ENCODE results near the gene INTS11.

DNA sequence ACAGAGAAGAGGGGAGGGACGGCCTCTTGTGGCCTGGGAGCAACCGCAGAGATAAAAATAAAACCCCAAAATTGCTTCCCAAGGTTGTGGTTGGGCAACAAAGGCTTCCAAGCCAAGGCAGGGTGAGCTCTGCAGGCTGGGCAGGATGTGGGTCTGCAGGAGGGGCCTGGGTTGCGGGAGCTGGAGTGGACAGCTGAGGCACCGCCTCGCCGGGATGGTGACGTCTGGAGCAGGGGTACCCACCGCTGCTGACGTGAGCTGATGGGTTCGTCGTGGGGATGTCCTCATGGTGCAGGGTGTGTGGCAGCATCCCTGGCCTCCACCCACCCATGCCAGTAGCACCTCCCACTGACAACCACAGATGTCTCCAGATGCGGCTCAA lies 46.9 kb upstream of the INTS11 start:
- TF ChIP-seq CTCF (conservative IDR thresholded peaks at IDR 0.05; ENCODE audit: low read depth in 2 of 2), result no peak
- no peak for TF ChIP-seq CREB1 (CRISPR knock-in tag; IDR thresholded peaks at IDR 0.05; ENCODE audit: low read depth)
- TF ChIP-seq POLR2AphosphoS5 (IDR thresholded peaks at IDR 0.05; ENCODE audit: low read depth), result no peak
- TF ChIP-seq EZH2phosphoT487 (IDR thresholded peaks at IDR 0.05; ENCODE audit: unreplicated experiment), result no peak
- no peak for TF ChIP-seq EZH2 (IDR thresholded peaks at IDR 0.05; ENCODE audit: low read depth, unreplicated experiment)

Measured in GM23338 (cell line).